ENCODE data around the gene SUCLG1.

- TF ChIP-seq CTCF (IDR thresholded peaks at IDR 0.05; ENCODE audit: poor library complexity) (no peak), EZH2phosphoT487 (IDR thresholded peaks at IDR 0.05; ENCODE audit: low read depth, severe bottlenecking, unreplicated experiment) (no peak)
These were observed 64.5 kb downstream of the SUCLG1 start for GRCh38 chr2:84394628-84395027.
